Heart right ventricle (tissue), 16 donors: ENCODE data around the gene MAP10. TPM values are rescaled to one million over a fixed set of nuclear protein-coding genes. Genes with fewer than 3 reads are reported as not detected.

Source experiments
- ATAC-seq, 8 donors: fragments of 200-7000 bp; cut with Tn5 transposase; one replicate each; pipeline ENCODE4 v1.9.1; 2020; ENCODE audit warnings: mild to moderate bottlenecking in 8 of 8, moderate library complexity in 8 of 8, moderate number of reproducible peaks in 1 of 8
- DNase-seq, 2 donors: peaks; one replicate each; pipeline ENCODE4 v3.0.0-alpha.2; 2020
- H3K27ac ChIP-seq, 10 donors: fragments of 200-600 bp; sonication (generic) in 2 of 10; one replicate each; pipeline versions ENCODE4 v1.5.0 to v1.8.0; 2020 to 2022; ENCODE audit warnings: mild to moderate bottlenecking in 3 of 10
- H3K27me3 ChIP-seq, 7 donors: fragments of 200-600 bp; one replicate each; pipeline ENCODE4 v1.8.0; 2021 to 2022; ENCODE audit warnings: mild to moderate bottlenecking in 2 of 7
- H3K36me3 ChIP-seq, 9 donors: fragments of 200-600 bp; sonication (generic) in 1 of 9; one replicate each; pipeline versions ENCODE4 v1.5.0 to v1.8.0; 2020 to 2022; ENCODE audit warnings: mild to moderate bottlenecking in 2 of 9
- H3K4me1 ChIP-seq, 9 donors: fragments of 200-600 bp; sonication (generic) in 1 of 9; one replicate each; pipeline versions ENCODE4 v1.5.0 to v1.8.0; 2020 to 2022; ENCODE audit warnings: mild to moderate bottlenecking in 4 of 9
- H3K4me3 ChIP-seq, 10 donors: fragments of 200-600 bp; sonication (generic) in 2 of 10; one replicate each; pipeline versions ENCODE4 v1.5.0 to v1.8.0; 2020 to 2022; ENCODE audit warnings: mild to moderate bottlenecking in 7 of 10, moderate library complexity in 2 of 10
- H3K9me3 ChIP-seq, 11 donors: fragments of 200-600 bp in 10 of 11; sonication (generic) in 2 of 11; one replicate each; pipeline versions ENCODE4 v1.5.0 to v1.8.0; 2013 to 2022; ENCODE audit warnings: mild to moderate bottlenecking in 2 of 11, control low read depth in 1 of 11, moderate library complexity in 1 of 11
- CTCF ChIP-seq, 9 donors: fragments of 200-600 bp; sonication (generic) in 2 of 9; IDR thresholded peaks; one replicate each; pipeline versions ENCODE4 v1.5.0 to v1.8.0; 2021 to 2022; ENCODE audit warnings: antibody characterized with exemption in 9 of 9, mild to moderate bottlenecking in 5 of 9, moderate library complexity in 1 of 9
- WGBS, 2 donors: extraction: QIAGEN DNeasy Blood & Tissue Kit; methylation state at CpG; one replicate each; pipeline ENCODE4 v1.1.7; 2013; ENCODE audit warnings: inconsistent platforms in 1 of 2; 5-methylcytosine and 5-hydroxymethylcytosine counted together
- intact Hi-C, 10 donors: fragments of 100-400 bp; cut with DNase I; formaldehyde crosslinking; loops; one replicate each; pipeline versions ENCODE4 v1.11.1 to v1.14.2; 2022
- polyA plus RNA-seq, 2 donors: library from polyadenylated mRNA; stranded (reverse); fragments of 200-250 nt; gene quantifications; one replicate each; pipeline ENCODE4 v1.2.3, GENCODE V29; 2013
- total RNA-seq, 10 donors: library from RNA; stranded (reverse); fragmentation: NEBNext Ultra II Directional in 3 of 10; extraction: Animal tissue kit (Norgen Biotek cat#: 25700) in 3 of 10; gene quantifications; one replicate each; pipeline versions ENCODE4 v1.2.1 to v1.2.4, GENCODE V29; 2021 to 2023
- donor health status: Arrhythmogenic right ventricular cardiomyopathy.
- donor health status: ischemic (EF 13 %, LVEDD 7.1; RV severe dilation, severe dysfunction).
- donor health status: healthy with polysubstance abuse.
- donor health status: DM: no; HTN: yes; CAD: no.
- donor health status: DM: no; HTN: no; CAD: no.
- donor health status: ischemic (EF 25% LVEDD 6.9; RV normal size, moderate dysfunction).
- donor health status: ischemic (EF 25% LVEDD 5.7; RV mildly dilated, moderate dysfunction).
- donor health status: healthy.
- donor health status: DM: yes; HTN: yes; CAD: no.
- donor health status: Ischemic cardiomyopathy.
- donor health status: ischemic (EF 35%, LVEDD 5.7; RV mildly dilated, moderate dysfunction).
- donor health status: nonischemic (EF 11% LVEDD 7.7; RV severe dilation, severe dysfunction).
- donor health status: DM: yes; HTN: yes; CAD: no.
- donor health status: PGD.
- donor health status: ischemic (EF 29% LVEDD 5.4; RV normal size, mild dysfunction).
- donor health status: nonischemic (EF 23%, LVEDD 6.1; RV moderate dilation, normal function).

MAP10 gene
- total and polyA plus RNA-seq, 12 donors = 1.1 to 4.8 (median 3.8) TPM

- no peak overlapping the region for H3K4me3 ChIP-seq
- WGBS, 2 donors = 76 to 81% methylated on average over 7 of the region's 7 CpGs
- ATAC-seq = no peak
Observed at GRCh38 chr1:232853994-232854797, 49.0 kb downstream of the MAP10 start.

GRCh38 chr1:232854798-232855159 is 49.6 kb downstream of the MAP10 start:
- H3K4me3 ChIP-seq = no peak overlapping the region
- H3K9me3 ChIP-seq = no peaks in the 10 kb centered on the region
- no peak overlapping the region for H3K27ac ChIP-seq
- H3K27me3 ChIP-seq = no peaks in the 10 kb centered on the region
- DNase-seq = no peak
- 93 to 95% methylated on average over 2 of the region's 2 CpGs for WGBS, 2 donors
- no peaks in the 10 kb centered on the region for H3K4me1 ChIP-seq
- intact Hi-C loops = no loop called here
- ATAC-seq = no peak
- H3K36me3 ChIP-seq = no peaks in the 10 kb centered on the region
- TF ChIP-seq CTCF (IDR thresholded peaks at IDR 0.05) = no peak

More at GRCh38 chr1:232853994-232854797, 49.0 kb downstream of the MAP10 start:
- intact Hi-C loops = no loop called here
- Histone ChIP-seq H3K4me1 (no peaks in the 10 kb centered on the region), H3K27me3 (no peaks in the 10 kb centered on the region), H3K36me3 (no peaks in the 10 kb centered on the region), H3K27ac (no peak overlapping the region), H3K9me3 (no peaks in the 10 kb centered on the region)
- DNase-seq = no peak
- no peak for TF ChIP-seq CTCF (IDR thresholded peaks at IDR 0.05)

GRCh38 chr1:232856541-232856940 is 51.3 kb downstream of the MAP10 start:
- 72 to 74% methylated on average over 3 of the region's 3 CpGs for WGBS, 2 donors
- intact Hi-C loops = no loop called here
- TF ChIP-seq CTCF (IDR thresholded peaks at IDR 0.05) = no peak
- Histone ChIP-seq H3K27me3 (no peaks in the 10 kb centered on the region), H3K36me3 (no peaks in the 10 kb centered on the region), H3K4me1 (no peaks in the 10 kb centered on the region), H3K27ac (no peak overlapping the region), H3K9me3 (no peaks in the 10 kb centered on the region), H3K4me3 (no peak overlapping the region)
- DNase-seq (no peak), ATAC-seq (no peak)

Other genes starting within 250 kb of the MAP10 start
- 100 to 1,000 TPM in 5 of 10 donors, 10 to 100 TPM in 5; 64.9 to 141 (median 101) TPM for gene SIPA1L2, start 175.3 kb upstream of the MAP10 start, total RNA-seq
- 10 to 100 TPM; 20.3 to 39.3 TPM for gene SIPA1L2, start 175.3 kb upstream of the MAP10 start, polyA plus RNA-seq
- gene NTPCR, start 145.2 kb downstream of the MAP10 start, total RNA-seq = 10 to 100 TPM; 53.5 to 78.8 (median 56.8) TPM
- gene NTPCR, start 145.2 kb downstream of the MAP10 start, polyA plus RNA-seq = 10 to 100 TPM; 51.2 to 88.4 TPM